Ovary (tissue), 9 donors: ENCODE measurements around the gene FAM50A. TPM values are rescaled to one million over a fixed set of nuclear protein-coding genes. Genes with fewer than 3 reads are reported as not detected.

Experiments
- DNase-seq, 5 donors: peaks; one replicate each; pipeline ENCODE4 v3.0.0-alpha.2; 2019 to 2020
- H3K27ac ChIP-seq, 2 donors: fragments of 200-600 bp; one replicate each; pipeline versions ENCODE4 v1.5.1 to v1.8.0; 2019 to 2022
- H3K27me3 ChIP-seq: fragments of 200-600 bp; one replicate; pipeline ENCODE4 v1.8.0; 2022
- H3K36me3 ChIP-seq: fragments of 200-600 bp; sonication (generic); one replicate; pipeline ENCODE4 v1.5.1; 2019
- H3K4me1 ChIP-seq: one replicate; pipeline ENCODE4 v1.8.1; 2013; ENCODE audit warnings: mild to moderate bottlenecking, moderate library complexity; ENCODE audit not compliant: insufficient read depth
- H3K4me3 ChIP-seq: fragments of 200-600 bp; sonication (generic); one replicate; pipeline ENCODE4 v1.5.1; 2017
- H3K9me3 ChIP-seq, 2 donors: fragments of 200-600 bp in 1 of 2; sonication (generic) in 1 of 2; one replicate each; pipeline versions ENCODE4 v1.5.1 to v1.8.1; 2013 to 2019; ENCODE audit warnings: mild to moderate bottlenecking in 1 of 2, moderate library complexity in 1 of 2
- CTCF ChIP-seq, 3 donors: fragments of 450-650 bp in 2 of 3; fragments of 200-600 bp in 1 of 3; IDR thresholded peaks; one replicate each; pipeline versions ENCODE4 v1.5.1 to v1.8.0; 2016 to 2022; ENCODE audit warnings: antibody characterized with exemption in 3 of 3, mild to moderate bottlenecking in 1 of 3
- EP300 ChIP-seq: sonication (generic); formaldehyde crosslinking; IDR thresholded peaks from one replicate; pipeline ENCODE4 v1.6.1; 2017; ENCODE audit warnings: antibody characterized with exemption
- POLR2A ChIP-seq: fragments of 450-650 bp; IDR thresholded peaks from one replicate; pipeline ENCODE4 v1.6.1; 2017; ENCODE audit warnings: antibody characterized with exemption, mild to moderate bottlenecking, moderate library complexity
- WGBS, 3 donors: extraction: QIAGEN DNeasy Blood & Tissue Kit in 1 of 3; methylation state at CpG; one replicate each; pipeline versions ENCODE4 v1.1.5 to v1.1.7; 2013 to 2017; 5-methylcytosine and 5-hydroxymethylcytosine counted together
- intact Hi-C, 4 donors: fragments of 100-400 bp; cut with DNase I; formaldehyde crosslinking; loops; one replicate each; pipeline versions ENCODE4 v1.11.0 to v1.15.1; 2022 to 2023
- polyA plus RNA-seq, 2 donors: library from polyadenylated mRNA; stranded (reverse); fragments of 200-250 nt in 1 of 2; fragments of 350-450 nt in 1 of 2; fragmentation: Illumina TruSeq in 1 of 2; extraction: RNeasy Lipid Tissue Mini Kit (QIAGEN cat#74804) in 1 of 2; gene quantifications; one replicate each; pipeline ENCODE4 v1.2.3, GENCODE V29; 2013 to 2014
- total RNA-seq, 7 donors: library from RNA; depleted of rRNA in 2 of 7; stranded (reverse); fragments of >200 nt in 2 of 7; fragmentation: NEBNext Ultra II Directional in 3 of 7; extraction: Animal tissue kit (Norgen Biotek cat#: 25700) in 3 of 7; gene quantifications; one replicate each; pipeline versions ENCODE4 v1.1.0 to v1.2.4, GENCODE V29; 2016 to 2023
- donor health status: DM: no; HTN: no; CAD: no; lungs with moderate emphysema.
- donor health status: DM: no; HTN: no; CAD: no.
- donor health status: Bipolar disorder and iron deficiency.
- donor health status: DM: yes; HTN: yes; CAD: no.
- donor health status: DM: no; HTN: no; CAD: no.
- donor health status: DM: yes; HTN: yes; CAD: no.

FAM50A gene
- total and polyA plus RNA-seq, 9 donors: 21.3 to 48.9 (median 37.6) TPM

GRCh38 chrX:154452823-154453222 lies 8.9 kb downstream of the FAM50A start:
- WGBS, 3 donors: 89 to 91% (median 90%) methylated on average over 9 of the region's 9 CpGs
- intact Hi-C loops: no loop called here
- DNase-seq: no peak

GRCh38 chrX:154457491-154458115 lies 13.7 kb downstream of the FAM50A start:
- no peaks in the 10 kb centered on the region for H3K36me3 ChIP-seq
- H3K4me1 ChIP-seq: no peaks in the 10 kb centered on the region
- peak overlapping the region; percentile 50 for H3K4me3 ChIP-seq
- 31 to 40% (median 35%) methylated on average over 38 to 65 of the region's 65 CpGs for WGBS, 3 donors
- DNase-seq: peak in 3 of 5 donors; percentile 45 to 72 (median 56)
- no peaks in the 10 kb centered on the region for H3K9me3 ChIP-seq
- no peaks in the 10 kb centered on the region for H3K27me3 ChIP-seq
- H3K27ac ChIP-seq: peak overlapping the region; percentile 51 to 73
- no peak for TF ChIP-seq POLR2A
- no peak for TF ChIP-seq EP300
- intact Hi-C loops: no loop called here

More at GRCh38 chrX:154452823-154453222, 8.9 kb downstream of the FAM50A start:
- TF ChIP-seq CTCF (IDR thresholded peaks at IDR 0.05) (no peak), EP300 (no peak), POLR2A (no peak)
- H3K4me3 ChIP-seq: no peak overlapping the region
- no peaks in the 10 kb centered on the region for H3K9me3 ChIP-seq
- H3K27ac ChIP-seq: no peak overlapping the region
- H3K27me3 ChIP-seq: no peaks in the 10 kb centered on the region
- H3K36me3 ChIP-seq: no peaks in the 10 kb centered on the region
- H3K4me1 ChIP-seq: no peaks in the 10 kb centered on the region

- H3K27me3 ChIP-seq: no peaks in the 10 kb centered on the region
- intact Hi-C loops: no loop called here
- H3K4me1 ChIP-seq: no peaks in the 10 kb centered on the region
- H3K36me3 ChIP-seq: no peaks in the 10 kb centered on the region
- H3K27ac ChIP-seq: peak within 1 kb of the TSS; percentile 51 to 73
- TF ChIP-seq POLR2A (peak; percentile 40), EP300 (no peak)
- no peaks in the 10 kb centered on the region for H3K9me3 ChIP-seq
- DNase-seq: peak in 4 of 5 donors; percentile 55 to 76 (median 66)
- 21 to 43% (median 34%) methylated on average over 12 to 88 of the region's 88 CpGs for WGBS, 3 donors
- peak within 1 kb of the TSS; percentile 50 for H3K4me3 ChIP-seq
Measured at GRCh38 chrX:154458116-154458953, 14.4 kb downstream of the FAM50A start, which contains the start of gene PLXNA3. TSS of gene PLXNA3 (plus strand) at chrX:154458281. CDS start at chrX:154460184, 1,903 bp downstream.

- intact Hi-C loops: no loop called here
- whole genome bisulfite sequencing, 3 donors: 44 to 59% (median 56%) methylated on average over 15 of the region's 15 CpGs
- H3K4me3 ChIP-seq: peak overlapping the region; percentile 50
- H3K9me3 ChIP-seq: no peaks in the 10 kb centered on the region
- H3K4me1 ChIP-seq: no peaks in the 10 kb centered on the region
- no peaks in the 10 kb centered on the region for H3K36me3 ChIP-seq
- TF ChIP-seq EP300: no peak
- no peak for TF ChIP-seq POLR2A
- TF ChIP-seq CTCF (IDR thresholded peaks at IDR 0.05): no peak
- no peaks in the 10 kb centered on the region for H3K27me3 ChIP-seq
- peak overlapping the region in 1 of 2 donors; percentile 12 for H3K27ac ChIP-seq
- DNase-seq: no peak
Measured at GRCh38 chrX:154458954-154459778, 15.2 kb downstream of the FAM50A start.

GRCh38 chrX:154459832-154460231 lies 15.9 kb downstream of the FAM50A start:
- DNase-seq: no peak
- Histone ChIP-seq H3K27me3 (no peaks in the 10 kb centered on the region), H3K4me3 (peak overlapping the region; percentile 50), H3K27ac (peak overlapping the region in 1 of 2 donors; percentile 12), H3K4me1 (no peaks in the 10 kb centered on the region), H3K9me3 (no peaks in the 10 kb centered on the region), H3K36me3 (no peaks in the 10 kb centered on the region)
- intact Hi-C loops: no loop called here
- TF ChIP-seq POLR2A (no peak), EP300 (no peak), CTCF (IDR thresholded peaks at IDR 0.05) (no peak)
- WGBS, 3 donors: 44 to 59% (median 57%) methylated on average over 14 of the region's 14 CpGs
